T-helper 2 cell treated with Interferon-gamma antibody and Interleukin-4, amounts not matched to agents 5 μg/mL and 100 μg/mL, for 36 hours (primary cell): ENCODE data around the gene PGGHG.
A peak's percentile ranks its signal among the peaks of the same experiment; 100 is the strongest.

Experiments
- DNase-seq: peaks from one replicate; pipeline ENCODE4 v3.0.0; 2021; ENCODE audit warnings: low spot score
- H3K27ac Mint-ChIP-seq: one replicate; pipeline ENCODE4 v1.8.0; 2021; ENCODE audit warnings: mild to moderate bottlenecking, mixed read lengths
- H3K27me3 Mint-ChIP-seq: one replicate; pipeline ENCODE4 v1.8.0; 2021; ENCODE audit warnings: low read depth, mixed read lengths
- H3K36me3 Mint-ChIP-seq: one replicate; pipeline ENCODE4 v1.8.0; 2021; ENCODE audit warnings: low read depth, mixed read lengths
- H3K4me1 Mint-ChIP-seq: one replicate; pipeline ENCODE4 v1.8.0; 2021; ENCODE audit warnings: low read depth, mixed read lengths
- H3K4me3 Mint-ChIP-seq: one replicate; pipeline ENCODE4 v1.8.0; 2022; ENCODE audit warnings: mild to moderate bottlenecking, moderate library complexity, mixed read lengths
- H3K9me3 Mint-ChIP-seq: one replicate; pipeline ENCODE4 v1.8.0; 2021; ENCODE audit warnings: mixed read lengths

The PGGHG gene

DNA sequence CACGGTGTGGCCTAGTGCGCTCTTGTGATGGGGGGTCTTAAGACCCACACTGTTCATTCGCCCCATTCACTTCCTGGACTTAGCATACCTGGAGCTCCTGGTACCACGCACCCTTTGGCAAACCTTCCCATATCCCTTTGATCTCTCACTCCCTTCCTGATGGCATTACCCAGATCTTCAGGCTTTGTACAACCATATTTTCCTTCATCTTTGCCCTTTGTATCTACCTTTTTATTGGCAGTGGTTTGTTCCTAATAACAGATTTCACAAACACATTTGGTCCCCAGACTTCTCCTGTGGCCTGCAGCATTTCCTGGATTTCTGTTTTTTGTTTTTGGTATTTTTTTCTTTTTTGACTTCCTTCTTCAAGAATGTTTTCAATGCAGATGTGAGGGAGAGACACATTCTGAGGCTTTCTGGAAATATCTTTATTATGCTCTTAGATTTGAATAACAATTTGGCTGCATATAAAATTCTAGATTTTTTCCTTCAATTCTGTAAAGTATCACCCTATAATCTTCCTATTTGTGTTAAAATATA, 47.8 kb downstream of the PGGHG start:
- H3K9me3 Mint-ChIP-seq: no peaks in the 10 kb centered on the region
- peaks cover 11% of the 10 kb centered on the region for H3K27me3 Mint-ChIP-seq
- H3K36me3 Mint-ChIP-seq: peaks cover 8% of the 10 kb centered on the region
- H3K4me1 Mint-ChIP-seq: peaks cover 28% of the 10 kb centered on the region
- H3K4me3 Mint-ChIP-seq: no peak overlapping the region
- DNase-seq: no peak
- no peak overlapping the region for H3K27ac Mint-ChIP-seq

DNA sequence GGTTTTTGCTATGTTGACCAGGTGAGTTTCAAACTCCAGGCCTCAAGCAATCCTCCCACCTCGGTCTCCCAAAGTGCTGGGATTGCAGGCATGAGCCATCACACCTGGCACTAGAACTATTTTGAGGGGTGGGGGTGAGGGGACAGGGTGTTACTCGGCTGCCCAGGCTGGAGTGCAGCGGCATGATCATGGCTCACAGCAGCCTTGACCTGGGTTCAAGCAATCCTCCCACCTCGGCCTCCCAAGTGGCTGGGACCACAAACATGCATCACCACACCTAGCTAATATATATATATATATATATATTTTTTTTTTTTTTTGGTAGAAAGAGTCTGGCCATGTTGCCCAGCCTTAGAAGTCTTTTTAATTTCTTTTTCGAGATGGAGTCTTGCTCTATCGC, 48.8 kb downstream of the PGGHG start:
- peaks cover 34% of the 10 kb centered on the region for H3K4me1 Mint-ChIP-seq

DNA sequence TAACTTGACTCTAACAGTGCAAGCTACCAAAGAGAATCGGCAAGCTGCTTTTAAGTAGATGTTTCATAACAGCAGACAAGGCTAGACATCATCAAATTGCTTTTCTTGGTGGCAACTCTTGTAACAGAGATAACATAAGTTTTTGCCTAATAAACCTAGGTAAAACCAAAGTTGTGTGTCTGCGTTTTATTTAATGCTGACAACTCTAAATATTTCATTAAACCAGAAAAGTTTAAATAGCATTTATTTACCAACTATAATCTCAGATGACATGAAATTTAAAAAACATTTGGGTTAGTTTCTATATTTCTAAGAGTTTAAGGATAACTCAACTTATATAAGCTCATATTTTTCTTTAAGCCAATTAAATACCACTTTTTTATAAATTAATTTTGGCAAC, 51.0 kb downstream of the PGGHG start:
- Mint-ChIP-seq H3K4me1 (peaks cover 29% of the 10 kb centered on the region), H3K9me3 (no peaks in the 10 kb centered on the region)

More for the DNA sequence above, 48.8 kb downstream of the PGGHG start:
- H3K36me3 Mint-ChIP-seq: peaks cover 6% of the 10 kb centered on the region
- no peak overlapping the region for H3K27ac Mint-ChIP-seq
- peaks cover 11% of the 10 kb centered on the region for H3K27me3 Mint-ChIP-seq
- no peak overlapping the region for H3K4me3 Mint-ChIP-seq
- DNase-seq: no peak
- H3K9me3 Mint-ChIP-seq: no peaks in the 10 kb centered on the region

DNA sequence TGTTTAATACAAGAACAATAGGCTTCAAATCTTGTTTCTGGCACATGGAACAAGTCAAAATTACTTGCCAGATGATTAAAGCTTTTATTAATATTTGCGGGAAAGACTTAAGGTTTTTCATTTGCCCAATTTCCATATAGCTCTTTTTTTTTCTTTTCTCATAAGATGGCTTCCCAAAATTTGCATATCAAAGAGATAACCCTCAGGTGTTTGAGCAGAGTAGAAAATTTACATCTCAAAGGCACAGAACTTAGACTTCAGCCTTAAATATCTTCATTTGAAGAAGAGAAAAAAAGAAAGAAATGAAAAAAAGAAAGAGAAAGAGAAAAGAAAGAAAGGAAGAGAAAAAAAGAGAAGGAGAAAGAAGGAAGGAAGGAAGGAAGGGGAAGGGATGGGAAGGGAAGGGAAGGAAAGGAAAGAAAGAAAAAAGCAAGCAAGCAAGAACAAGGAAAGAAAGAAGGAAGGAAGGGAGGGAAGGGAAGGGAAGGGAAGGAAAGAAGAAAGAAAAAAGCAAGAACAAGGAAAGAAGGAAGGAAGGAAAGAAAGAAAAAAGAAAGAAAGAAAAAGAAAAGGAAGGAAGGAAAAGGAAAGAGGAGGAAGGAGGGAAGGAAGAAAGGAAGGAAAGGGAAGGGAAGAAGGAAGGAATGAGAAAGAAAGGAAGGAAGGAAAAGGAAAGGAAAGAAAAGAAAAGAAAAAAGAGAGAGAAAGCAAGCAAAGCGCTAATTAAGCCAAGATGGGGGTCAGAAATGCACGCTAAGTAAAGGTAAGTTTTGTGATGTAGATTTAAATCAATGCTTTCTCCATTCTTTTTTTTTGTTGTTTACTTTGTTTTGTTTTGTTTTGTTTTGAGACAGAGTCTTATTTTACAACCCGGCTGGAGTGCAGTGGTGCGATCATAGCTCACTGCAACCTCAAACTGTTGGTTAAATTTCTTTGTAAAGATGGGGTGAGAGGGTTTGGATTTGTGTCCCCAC, 51.9 kb downstream of the PGGHG start:
- Mint-ChIP-seq H3K4me1 (peaks cover 26% of the 10 kb centered on the region), H3K36me3 (no peaks in the 10 kb centered on the region), H3K4me3 (no peak overlapping the region), H3K27ac (no peak overlapping the region), H3K9me3 (no peaks in the 10 kb centered on the region), H3K27me3 (peaks cover 11% of the 10 kb centered on the region)
- no peak for DNase-seq

More for the DNA sequence above, 51.0 kb downstream of the PGGHG start:
- Mint-ChIP-seq H3K27me3 (peaks cover 11% of the 10 kb centered on the region), H3K36me3 (no peaks in the 10 kb centered on the region), H3K27ac (no peak overlapping the region), H3K4me3 (no peak overlapping the region)
- no peak for DNase-seq

- H3K36me3 Mint-ChIP-seq: no peaks in the 10 kb centered on the region
- no peak for DNase-seq
- peak overlapping the region; percentile 33 for H3K27ac Mint-ChIP-seq
- H3K4me3 Mint-ChIP-seq: peak overlapping the region; percentile 0
- H3K4me1 Mint-ChIP-seq: peaks cover 19% of the 10 kb centered on the region
- no peaks in the 10 kb centered on the region for H3K9me3 Mint-ChIP-seq
- H3K27me3 Mint-ChIP-seq: peaks cover 15% of the 10 kb centered on the region
Measured at GRCh38 chr11:342328-342727, 53.4 kb downstream of the PGGHG start.

DNA sequence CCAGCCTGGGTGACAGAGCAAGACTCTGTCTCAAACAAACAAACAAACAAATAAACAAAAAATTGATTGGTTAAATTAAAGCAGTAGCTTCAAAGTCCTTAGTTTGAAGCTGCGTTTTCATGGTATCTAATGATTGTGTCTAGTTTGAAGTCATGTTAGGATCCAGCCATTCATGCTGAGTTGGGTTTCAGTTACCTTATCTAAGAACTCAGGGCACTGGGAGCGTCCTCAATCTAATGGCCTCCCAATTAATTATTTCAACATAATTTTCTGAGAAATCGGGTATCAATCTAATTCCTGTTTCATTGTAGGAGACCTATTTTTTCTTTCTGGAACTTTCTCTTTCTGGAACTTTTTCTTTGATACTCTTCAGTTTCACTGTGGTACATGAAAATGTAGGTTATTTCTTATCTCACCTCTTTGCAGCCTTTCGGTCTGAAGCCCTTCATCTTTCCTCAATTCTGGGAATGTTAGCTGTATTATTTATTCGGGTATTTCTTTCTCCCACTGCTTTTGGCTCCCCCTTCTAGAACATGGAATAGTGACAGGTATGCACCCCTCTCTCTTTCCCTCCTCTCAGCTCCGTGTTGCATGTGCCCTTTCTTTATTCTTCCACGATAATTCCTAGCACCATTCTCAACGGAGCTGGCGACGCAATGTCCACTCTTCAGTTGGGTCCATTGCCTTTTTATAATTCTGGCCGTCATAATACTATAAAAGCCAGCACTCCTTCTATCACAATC, 56.1 kb downstream of the PGGHG start:
- Mint-ChIP-seq H3K4me3 (no peak overlapping the region), H3K27ac (no peak overlapping the region), H3K9me3 (no peaks in the 10 kb centered on the region), H3K4me1 (peaks cover 19% of the 10 kb centered on the region), H3K36me3 (no peaks in the 10 kb centered on the region), H3K27me3 (peaks cover 15% of the 10 kb centered on the region)
- DNase-seq: no peak
